ENCODE measurements around the gene PMVK.

Gene PMVK

GRCh38 chr1:154945962-154946850 lies 9.7 kb upstream of the PMVK start:
- no peak for DNase-seq (ENCODE audit: low read depth)

DNA sequence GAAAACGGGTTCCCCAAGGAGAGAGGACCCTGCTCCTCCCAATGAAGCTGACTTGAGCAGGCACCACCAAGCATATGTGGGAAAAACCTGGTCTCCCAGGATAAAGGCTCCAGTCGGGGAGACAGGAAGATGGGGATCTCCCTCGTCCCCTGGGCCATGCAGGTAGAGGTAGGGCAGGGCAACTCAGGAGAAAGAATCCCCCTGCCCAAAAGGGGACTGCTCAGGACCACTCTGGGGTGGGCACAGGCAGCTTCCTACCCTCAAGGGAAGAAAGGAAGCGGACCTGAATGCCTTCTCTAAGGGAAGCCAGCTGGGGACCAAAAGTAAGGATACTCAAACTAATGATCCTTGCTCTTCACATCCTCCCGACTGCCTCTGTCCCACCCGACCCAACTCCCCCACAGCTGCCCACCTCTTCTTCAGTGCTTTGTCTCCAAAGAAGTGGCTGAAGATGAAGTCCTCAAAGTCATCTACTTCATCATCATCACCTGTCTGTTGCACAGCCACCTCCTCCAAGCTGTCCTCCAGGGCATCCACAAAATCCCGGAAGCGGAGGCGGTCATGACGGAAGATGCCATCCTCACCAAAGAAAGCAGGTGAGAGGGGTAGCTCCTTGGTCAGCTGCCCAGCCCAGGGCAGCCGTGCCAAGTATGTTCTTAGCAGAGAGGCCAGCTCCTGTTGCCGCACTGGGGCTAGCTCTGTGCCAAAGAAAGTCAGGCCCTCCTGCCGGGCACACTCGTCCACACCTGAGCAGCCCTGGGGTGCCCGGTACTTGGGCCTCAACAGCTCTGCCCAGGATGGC lies 8.8 kb upstream of the PMVK start:
- DNase-seq (ENCODE audit: low read depth) = no peak

- DNase-seq (ENCODE audit: low read depth) = no peak
Measured at GRCh38 chr1:154944401-154945159, 8.1 kb upstream of the PMVK start.

- DNase-seq (ENCODE audit: low read depth) = no peak
Measured at GRCh38 chr1:154943649-154944400, 7.3 kb upstream of the PMVK start.

DNA sequence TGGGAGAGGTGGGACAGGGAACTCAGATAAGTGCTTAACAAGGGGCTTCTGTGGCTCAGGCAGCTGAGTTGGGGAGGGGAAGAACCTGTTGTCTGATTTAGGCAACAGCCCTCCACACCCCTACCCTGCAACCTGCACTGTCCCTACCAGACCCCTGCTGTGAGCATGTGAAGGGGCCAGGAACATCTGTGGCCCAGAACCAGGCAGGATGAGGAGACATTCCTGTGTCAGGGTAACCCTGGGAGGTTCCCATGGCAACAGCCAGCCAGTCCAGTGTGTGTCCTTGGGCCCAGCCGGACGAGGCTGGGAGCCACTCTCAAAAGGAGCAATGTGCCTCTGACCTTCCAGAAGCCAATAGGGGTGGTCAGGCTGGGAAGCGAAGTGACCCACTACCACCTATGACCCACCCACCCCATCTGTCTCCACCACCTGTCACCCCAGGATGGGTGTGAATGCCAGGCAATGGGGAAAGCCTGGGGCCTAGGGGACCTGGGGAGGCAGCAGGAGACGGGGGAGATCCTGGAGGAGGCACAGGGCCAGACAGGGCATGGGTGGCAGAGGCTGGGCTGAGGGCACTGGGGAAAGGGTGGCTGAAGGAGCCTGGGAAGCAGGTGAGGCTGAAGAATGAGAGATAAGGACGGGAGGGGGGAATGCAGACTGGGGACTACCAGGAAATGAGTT lies 5.0 kb upstream of the PMVK start:
- no peak for DNase-seq (ENCODE audit: low read depth)

DNA sequence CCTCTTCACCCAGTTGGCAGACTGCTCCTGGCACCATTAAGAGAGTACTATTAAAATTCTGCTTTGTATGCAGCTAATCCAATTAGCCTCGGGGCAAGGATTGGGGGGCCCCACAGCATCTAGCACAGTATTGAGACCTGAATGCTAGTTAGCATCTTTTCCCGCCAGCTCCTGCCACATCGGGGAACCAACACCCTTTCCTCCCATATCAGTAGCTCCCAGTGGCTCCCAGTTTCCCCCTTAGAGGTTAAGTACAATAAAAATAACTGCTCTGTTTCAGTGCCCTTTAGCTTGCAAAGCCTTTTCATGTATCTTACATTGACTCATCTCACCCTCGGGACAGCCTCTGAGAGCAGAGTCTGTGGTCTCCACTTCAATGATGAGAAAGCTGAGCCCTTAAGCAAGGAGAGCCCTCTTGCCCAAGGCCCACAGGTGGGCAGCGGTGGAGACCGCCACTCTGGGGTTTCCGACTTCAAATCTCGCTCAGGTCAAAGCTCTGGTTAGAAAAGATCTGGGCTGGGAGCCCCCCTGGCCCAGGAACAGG lies 4.2 kb upstream of the PMVK start:
- DNase-seq (ENCODE audit: low read depth) = no peak

DNA sequence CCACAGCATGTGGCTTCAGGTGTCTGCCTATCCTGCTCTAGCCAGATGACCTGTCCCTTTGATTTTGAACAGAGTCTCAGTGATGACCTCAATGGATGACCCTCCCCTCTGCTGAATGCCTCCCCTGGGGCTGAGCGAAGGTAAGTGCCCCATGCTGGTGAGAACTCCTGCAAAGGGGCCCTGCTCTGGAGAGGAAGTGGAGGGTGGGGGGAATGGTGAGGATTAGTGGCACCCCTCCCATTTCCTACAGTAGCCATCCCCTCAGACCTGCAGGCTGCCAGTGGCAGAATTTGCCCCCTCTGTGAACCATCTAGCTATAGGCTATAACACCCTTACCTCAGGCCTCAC lies 3.7 kb upstream of the PMVK start:
- no peak for DNase-seq (ENCODE audit: low read depth)

GRCh38 chr1:154938604-154939399 lies 2.3 kb upstream of the PMVK start:
- DNase-seq (ENCODE audit: low read depth) = no peak

GRCh38 chr1:154937988-154938386 lies 1.5 kb upstream of the PMVK start:
- DNase-seq (ENCODE audit: low read depth) = no peak

GRCh38 chr1:154937085-154937987 lies 817 bp upstream of the PMVK start:
- peak; percentile 80 for DNase-seq (ENCODE audit: low read depth)

DNA sequence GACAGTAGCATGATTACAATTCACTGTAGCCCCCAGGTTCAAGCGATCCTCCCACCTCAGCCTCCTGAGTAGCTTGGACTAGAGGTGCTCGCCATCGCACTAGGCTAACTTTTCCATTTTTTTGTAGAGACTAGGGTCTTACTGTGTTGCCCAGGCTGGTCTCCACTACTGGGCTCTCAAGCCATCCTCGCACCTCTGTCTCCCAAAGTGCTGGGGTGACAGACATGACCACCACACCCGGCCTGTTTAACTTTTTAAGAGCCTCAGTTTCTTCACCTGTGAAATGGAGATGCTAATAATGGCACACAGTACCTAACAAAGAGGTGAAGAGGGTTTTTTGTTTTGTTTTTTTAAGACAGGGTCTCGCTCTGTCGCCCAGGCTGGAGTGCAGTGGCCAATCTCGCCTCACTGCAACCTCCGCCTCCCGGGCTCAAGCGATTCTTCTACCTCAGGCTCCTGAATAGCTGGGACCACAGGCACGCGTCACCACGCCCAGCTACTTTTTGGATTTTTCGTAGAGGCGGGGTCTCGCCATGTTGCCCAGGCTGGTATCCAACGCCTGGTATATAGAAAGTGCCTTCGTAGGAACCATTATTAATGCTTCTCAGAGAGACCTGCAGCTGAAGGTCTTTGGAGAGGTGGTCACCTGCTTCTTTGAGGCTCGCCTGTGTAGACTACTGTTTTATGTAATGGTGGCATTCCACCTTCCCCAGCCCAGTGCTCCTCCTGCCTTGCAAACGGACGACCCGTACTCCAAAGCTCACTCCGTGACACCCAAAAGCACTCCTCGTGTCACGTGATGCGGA lies 567 bp downstream of the PMVK start:
- DNase-seq (ENCODE audit: low read depth) = no peak

DNA sequence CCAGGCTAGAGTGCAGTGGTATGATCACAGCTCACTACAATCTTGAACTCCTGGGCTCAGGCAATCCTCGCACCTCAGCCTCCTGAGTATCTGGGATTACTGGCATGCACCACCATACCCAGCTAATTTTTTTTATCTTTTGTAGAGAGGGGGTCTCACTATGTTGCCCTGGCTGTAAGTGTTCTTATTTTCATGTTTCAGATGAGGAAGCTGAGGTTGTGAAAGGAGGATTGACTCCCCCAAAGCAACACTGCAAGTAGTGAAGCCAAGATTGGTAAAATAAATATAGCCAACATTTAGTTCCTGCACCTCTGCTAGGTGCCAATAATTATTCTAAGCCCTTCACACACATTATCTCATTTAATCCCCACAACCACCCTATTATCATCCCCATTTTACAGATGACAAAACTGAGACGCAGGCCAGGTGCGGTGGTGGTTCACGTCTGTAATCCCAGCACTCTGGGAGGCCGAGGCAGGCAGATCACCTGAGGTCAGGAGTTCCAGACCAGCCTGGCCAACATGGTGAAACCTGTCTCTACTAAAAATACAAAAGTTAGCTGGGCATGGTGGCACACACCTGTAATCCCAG lies 2.1 kb downstream of the PMVK start:
- DNase-seq (ENCODE audit: low read depth) = no peak

- no peak for DNase-seq (ENCODE audit: low read depth)
Measured at GRCh38 chr1:154931940-154932487, 4.5 kb downstream of the PMVK start.

GRCh38 chr1:154926201-154926600 lies 10.3 kb downstream of the PMVK start:
- no peak for DNase-seq (ENCODE audit: low read depth)

DNA sequence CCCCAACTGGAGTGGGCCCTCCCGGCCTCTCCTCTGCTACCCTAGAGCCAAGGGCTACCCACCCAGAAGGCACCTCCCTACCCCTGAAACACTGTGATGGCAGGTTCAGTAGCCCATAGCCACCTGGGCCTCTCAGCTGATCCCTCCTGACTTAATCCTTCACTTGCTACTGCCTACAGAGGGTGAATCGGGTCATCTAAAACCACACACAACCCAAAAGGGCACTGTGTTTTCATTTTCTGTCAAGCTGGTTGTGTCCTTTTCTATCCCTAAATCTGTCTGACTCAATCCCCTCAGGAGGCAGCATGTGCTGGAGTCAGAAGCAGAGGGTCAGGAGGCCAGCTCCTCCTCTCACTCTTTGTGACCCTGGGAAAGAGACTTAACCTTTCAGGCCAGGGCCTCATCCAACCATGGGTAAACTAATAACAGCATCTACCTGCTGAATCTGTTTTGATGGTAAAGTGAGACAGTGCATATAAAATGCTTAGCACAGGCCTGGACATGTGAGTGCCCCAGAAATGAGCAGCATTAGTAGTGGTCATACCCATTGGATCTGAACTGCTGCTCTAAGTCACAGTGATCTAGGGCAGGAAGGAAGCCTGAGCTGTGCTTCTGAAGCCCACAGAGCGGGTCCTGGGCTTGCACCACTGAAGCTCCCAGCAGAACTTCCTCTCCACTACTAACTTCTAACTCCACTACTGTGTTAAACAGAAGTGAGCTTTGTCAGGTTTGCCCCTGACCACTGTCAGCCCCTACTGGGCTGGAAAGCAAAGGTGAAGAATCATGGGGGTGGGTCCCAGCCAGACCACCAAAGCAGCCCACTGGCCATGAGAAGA lies 11.0 kb downstream of the PMVK start:
- no peak for DNase-seq (ENCODE audit: low read depth)

GRCh38 chr1:154923695-154924094 lies 12.8 kb downstream of the PMVK start:
- no peak for DNase-seq (ENCODE audit: low read depth)

DNA sequence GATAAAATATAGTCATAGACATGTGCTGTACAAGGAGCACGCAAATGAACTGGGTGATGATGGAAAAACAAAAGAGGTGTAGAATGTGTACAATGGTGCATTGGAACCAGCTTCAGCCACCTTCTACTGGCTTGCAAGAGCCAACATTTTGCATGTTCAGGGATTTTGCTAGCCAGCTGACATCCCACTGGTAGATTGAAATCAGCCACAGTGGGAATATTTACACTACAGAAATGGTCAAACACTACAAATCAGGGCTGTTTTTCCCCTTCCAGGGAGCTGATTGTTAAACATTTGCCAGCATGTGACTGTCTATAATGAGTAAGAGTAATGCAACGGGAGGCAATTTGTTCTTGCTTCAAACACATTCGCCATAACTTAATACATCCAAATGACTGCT lies 23.2 kb downstream of the PMVK start:
- DNase-seq (ENCODE audit: low read depth) = no peak

All from activated gamma-delta T cell treated with anti-CD3 and anti-CD28 coated beads, Interleukin-2, amount 50 U/mL, for 16 hours (primary cell).